GM13977 (cell line): Measurements from ENCODE around the gene MOBP.

Experiments used
- DNase-seq: peaks from one replicate; pipeline ENCODE4 v3.0.0; 2012; ENCODE audit warnings: low spot score
- CTCF ChIP-seq: IDR thresholded peaks from 2 replicates; pipeline ENCODE4 v1.5.1; 2012; ENCODE audit warnings: mild to moderate bottlenecking, control low read depth; ENCODE audit not compliant: insufficient read depth; ENCODE audit errors: extremely low read depth, missing control alignments
- in situ Hi-C: fragments of 300-500 bp; cut with MboI; formaldehyde crosslinking; loops from one replicate; pipeline ENCODE4 v1.12.0; 2022; ENCODE audit warnings: low sequenced_read_pairs, low pct_unique_long_range_greater_than_20kb, mixed read lengths, inconsistent platforms; ENCODE audit not compliant: unreplicated experiment

The MOBP gene

GRCh38 chr3:39438880-39439279 is 28.6 kb upstream of the MOBP start:
- in situ Hi-C loops: no loop called here
- no peak for TF ChIP-seq CTCF

GRCh38 chr3:39440316-39440715 is 27.2 kb upstream of the MOBP start:
- DNase-seq: no peak
- no peak for TF ChIP-seq CTCF
- in situ Hi-C loops: no loop called here

More at GRCh38 chr3:39438880-39439279, 28.6 kb upstream of the MOBP start:
- no peak for DNase-seq

- no peak for DNase-seq
- TF ChIP-seq CTCF: no peak
- in situ Hi-C loops: no loop called here
Measured at GRCh38 chr3:39443530-39443929, 23.9 kb upstream of the MOBP start.

- DNase-seq: no peak
- in situ Hi-C loops: no loop called here
- TF ChIP-seq CTCF: no peak
Measured at GRCh38 chr3:39445927-39446326, 21.6 kb upstream of the MOBP start.

- TF ChIP-seq CTCF: no peak
- in situ Hi-C loops: no loop called here
- DNase-seq: no peak
Measured at GRCh38 chr3:39446444-39446843, 21.0 kb upstream of the MOBP start.

GRCh38 chr3:39447637-39448483 is 19.6 kb upstream of the MOBP start:
- in situ Hi-C loops: no loop called here
- TF ChIP-seq CTCF: peak; percentile 90
- peak; percentile 80 for DNase-seq
